ENCODE results near the gene HLA-DRB1.
"Not testable (repeated sequence)": the region's sequence is repeated elsewhere in the genome, so short reads cannot be mapped to it uniquely, and the experiment has no call there.

The HLA-DRB1 gene

DNA sequence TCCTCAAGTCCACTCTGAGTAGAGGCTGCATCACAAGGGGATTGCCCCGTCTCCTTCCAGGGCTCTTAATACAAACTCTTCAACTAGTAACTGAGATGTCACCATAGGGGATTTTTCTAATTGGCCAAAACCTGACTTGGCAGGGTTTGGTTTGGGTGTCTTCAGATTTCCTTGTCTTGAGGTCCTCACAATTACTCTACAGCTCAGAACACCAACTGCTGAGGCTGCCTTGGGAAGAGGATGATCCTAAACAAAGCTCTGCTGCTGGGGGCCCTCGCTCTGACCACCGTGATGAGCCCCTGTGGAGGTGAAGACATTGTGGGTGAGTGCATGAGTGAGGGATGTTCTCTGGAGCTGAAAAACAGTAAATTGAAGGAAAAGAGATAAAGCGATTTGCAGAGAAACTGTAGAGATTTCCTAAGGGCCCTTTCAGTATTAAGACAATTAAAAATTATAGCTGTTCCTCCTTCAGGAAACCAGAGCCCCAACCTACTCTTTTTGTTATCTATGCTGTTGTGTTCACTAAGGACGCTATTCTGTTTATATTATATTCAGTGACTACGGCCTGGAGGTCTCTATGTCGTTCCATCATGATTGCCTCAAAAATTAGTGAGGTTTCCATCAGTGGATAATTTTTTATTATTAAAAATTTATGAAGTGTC lies 47.7 kb upstream of the HLA-DRB1 start, which contains the start of gene HLA-DQA1:
Gene HLA-DQA1, plus strand, starts transcription at position 188 of the 662 bp plus-strand sequence. Its CDS starts 53 bp downstream, at position 241.
- Histone ChIP-seq H3K9me3 (ENCODE audit: insufficient read depth, low read length) (no peaks in the 10 kb centered on the region), H3K27ac (ENCODE audit: low read length) (peak within 1 kb of the TSS; percentile 67), H3K4me2 (ENCODE audit: low read length) (peak within 1 kb of the TSS; percentile 49; the same call in 1 of the 2 replicates), H3K4me1 (ENCODE audit: low read length) (peaks cover 29% of the 10 kb centered on the region), H3K9ac (ENCODE audit: low read length) (peak within 1 kb of the TSS; percentile 68), H4K20me1 (ENCODE audit: insufficient read depth, low read length) (0 out of 2 replicates have a peak, but pooled peaks cover 4% of the 10 kb centered on the region), H3K4me3 (ENCODE audit: low read length) (peak within 1 kb of the TSS; percentile 73), H3K79me2 (ENCODE audit: low read length) (peaks cover 26% of the 10 kb centered on the region), H3K27me3 (ENCODE audit: low read depth, low read length) (no peaks in the 10 kb centered on the region), H3K36me3 (replicated peaks; ENCODE audit: low read depth, low read length) (no peaks in the 10 kb centered on the region), H2AFZ (ENCODE audit: low read depth, low read length) (no peak within 1 kb of the TSS)
- no peak for TF ChIP-seq EZH2phosphoT487 (IDR thresholded peaks at IDR 0.05; ENCODE audit: low read depth)
- TF ChIP-seq, protein P1, sequence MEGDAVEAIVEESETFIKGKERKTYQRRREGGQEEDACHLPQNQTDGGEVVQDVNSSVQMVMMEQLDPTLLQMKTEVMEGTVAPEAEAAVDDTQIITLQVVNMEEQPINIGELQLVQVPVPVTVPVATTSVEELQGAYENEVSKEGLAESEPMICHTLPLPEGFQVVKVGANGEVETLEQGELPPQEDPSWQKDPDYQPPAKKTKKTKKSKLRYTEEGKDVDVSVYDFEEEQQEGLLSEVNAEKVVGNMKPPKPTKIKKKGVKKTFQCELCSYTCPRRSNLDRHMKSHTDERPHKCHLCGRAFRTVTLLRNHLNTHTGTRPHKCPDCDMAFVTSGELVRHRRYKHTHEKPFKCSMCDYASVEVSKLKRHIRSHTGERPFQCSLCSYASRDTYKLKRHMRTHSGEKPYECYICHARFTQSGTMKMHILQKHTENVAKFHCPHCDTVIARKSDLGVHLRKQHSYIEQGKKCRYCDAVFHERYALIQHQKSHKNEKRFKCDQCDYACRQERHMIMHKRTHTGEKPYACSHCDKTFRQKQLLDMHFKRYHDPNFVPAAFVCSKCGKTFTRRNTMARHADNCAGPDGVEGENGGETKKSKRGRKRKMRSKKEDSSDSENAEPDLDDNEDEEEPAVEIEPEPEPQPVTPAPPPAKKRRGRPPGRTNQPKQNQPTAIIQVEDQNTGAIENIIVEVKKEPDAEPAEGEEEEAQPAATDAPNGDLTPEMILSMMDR (IDR thresholded peaks at IDR 0.05; ENCODE audit: low read depth, low read length), result no peak

- Histone ChIP-seq H3K27me3 (ENCODE audit: low read depth, low read length) (no peaks in the 10 kb centered on the region), H3K4me1 (ENCODE audit: low read length) (peaks cover 29% of the 10 kb centered on the region)
Measured at GRCh38 chr6:32635526-32636123, 46.0 kb upstream of the HLA-DRB1 start.

DNA sequence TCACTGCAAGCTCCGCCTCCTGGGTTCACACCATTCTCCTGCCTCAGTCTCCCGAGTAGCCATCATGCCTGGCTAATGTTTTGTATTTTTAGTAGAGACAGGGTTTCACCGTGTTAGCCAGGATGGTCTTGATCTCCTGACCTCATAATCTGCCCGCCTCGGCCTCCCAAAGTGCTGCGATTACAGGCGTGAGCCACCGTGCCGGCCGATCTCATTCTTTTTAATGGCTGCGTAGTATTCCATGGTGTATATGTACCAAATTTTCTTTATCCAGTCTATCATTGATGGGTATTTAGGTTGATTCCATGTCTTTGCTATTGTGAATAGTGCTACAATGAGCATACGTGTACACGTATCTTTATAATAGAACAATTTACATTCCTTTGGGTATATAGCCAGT lies 40.1 kb upstream of the HLA-DRB1 start:
- not testable (repeated sequence) for H3K9ac ChIP-seq (ENCODE audit: low read length); H3K79me2 ChIP-seq (ENCODE audit: low read length); H3K36me3 ChIP-seq (replicated peaks; ENCODE audit: low read depth, low read length); H3K9me3 ChIP-seq (ENCODE audit: insufficient read depth, low read length); H2AFZ ChIP-seq (ENCODE audit: low read depth, low read length); H3K27me3 ChIP-seq (ENCODE audit: low read depth, low read length); H4K20me1 ChIP-seq (ENCODE audit: insufficient read depth, low read length); H3K4me3 ChIP-seq (ENCODE audit: low read length); H3K4me2 ChIP-seq (ENCODE audit: low read length); H3K27ac ChIP-seq (ENCODE audit: low read length)
- H3K4me1 ChIP-seq (ENCODE audit: low read length), result peaks cover 26% of the 10 kb centered on the region

More at GRCh38 chr6:32635526-32636123, 46.0 kb upstream of the HLA-DRB1 start:
- H2AFZ ChIP-seq (ENCODE audit: low read depth, low read length), result no peak overlapping the region
- H3K79me2 ChIP-seq (ENCODE audit: low read length), result peaks cover 22% of the 10 kb centered on the region
- TF ChIP-seq, protein P1 (IDR thresholded peaks at IDR 0.05; ENCODE audit: low read depth, low read length), result no peak
- no peak for TF ChIP-seq EZH2phosphoT487 (IDR thresholded peaks at IDR 0.05; ENCODE audit: low read depth)
- H4K20me1 ChIP-seq (ENCODE audit: insufficient read depth, low read length), result 0 out of 2 replicates have a peak, but pooled peaks cover 4% of the 10 kb centered on the region
- H3K9ac ChIP-seq (ENCODE audit: low read length), result no peak overlapping the region
- H3K9me3 ChIP-seq (ENCODE audit: insufficient read depth, low read length), result no peaks in the 10 kb centered on the region
- H3K27ac ChIP-seq (ENCODE audit: low read length), result peak overlapping the region; percentile 52
- peak overlapping the region; percentile 32; the same call in 1 of the 2 replicates for H3K4me2 ChIP-seq (ENCODE audit: low read length)
- no peaks in the 10 kb centered on the region for H3K36me3 ChIP-seq (replicated peaks; ENCODE audit: low read depth, low read length)
- no peak overlapping the region for H3K4me3 ChIP-seq (ENCODE audit: low read length)

- Histone ChIP-seq H3K9ac (ENCODE audit: low read length) (no peak overlapping the region), H2AFZ (ENCODE audit: low read depth, low read length) (no peak overlapping the region), H3K9me3 (ENCODE audit: insufficient read depth, low read length) (no peaks in the 10 kb centered on the region), H4K20me1 (ENCODE audit: insufficient read depth, low read length) (no peaks in the 10 kb centered on the region), H3K79me2 (ENCODE audit: low read length) (no peaks in the 10 kb centered on the region), H3K4me1 (ENCODE audit: low read length) (peaks cover 26% of the 10 kb centered on the region), H3K27ac (ENCODE audit: low read length) (no peak overlapping the region), H3K4me3 (ENCODE audit: low read length) (no peak overlapping the region), H3K36me3 (replicated peaks; ENCODE audit: low read depth, low read length) (no peaks in the 10 kb centered on the region), H3K4me2 (ENCODE audit: low read length) (no peak overlapping the region), H3K27me3 (ENCODE audit: low read depth, low read length) (no peaks in the 10 kb centered on the region)
- TF ChIP-seq, protein P1 (IDR thresholded peaks at IDR 0.05; ENCODE audit: low read depth, low read length), result no peak
- TF ChIP-seq EZH2phosphoT487 (IDR thresholded peaks at IDR 0.05; ENCODE audit: low read depth), result no peak
Measured at GRCh38 chr6:32627831-32628230, 38.2 kb upstream of the HLA-DRB1 start.

Measured in OCI-LY3 (cell line).